Activated CD8-positive, alpha-beta memory T cell treated with anti-CD3 and anti-CD28 coated beads for 24 hours (primary cell): ENCODE data around the gene CIBAR2.
"Not testable (repeated sequence)": the region's sequence is repeated elsewhere in the genome, so short reads cannot be mapped to it uniquely, and the experiment has no call there.

Source experiments
- DNase-seq: peaks from one replicate; pipeline ENCODE4 v3.0.0-alpha.2; 2020

CIBAR2 gene

DNA sequence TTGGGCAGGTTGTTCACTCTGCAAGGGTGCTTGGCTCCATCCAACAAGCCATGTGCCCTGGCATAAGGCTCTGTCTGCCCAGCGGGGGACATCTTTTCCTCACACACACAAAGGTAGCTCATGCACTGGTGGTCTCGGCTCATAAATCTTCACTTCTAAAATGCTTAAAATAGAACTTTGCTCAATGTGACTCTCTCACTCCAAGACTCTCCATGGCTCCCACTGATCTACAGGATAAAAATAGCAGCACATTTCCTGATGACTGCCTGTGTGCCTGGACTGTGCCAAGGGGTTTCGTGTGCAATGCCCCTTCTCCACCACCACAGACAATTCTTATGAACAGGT lies 15.1 kb upstream of the CIBAR2 start:
- DNase-seq = no peak

DNA sequence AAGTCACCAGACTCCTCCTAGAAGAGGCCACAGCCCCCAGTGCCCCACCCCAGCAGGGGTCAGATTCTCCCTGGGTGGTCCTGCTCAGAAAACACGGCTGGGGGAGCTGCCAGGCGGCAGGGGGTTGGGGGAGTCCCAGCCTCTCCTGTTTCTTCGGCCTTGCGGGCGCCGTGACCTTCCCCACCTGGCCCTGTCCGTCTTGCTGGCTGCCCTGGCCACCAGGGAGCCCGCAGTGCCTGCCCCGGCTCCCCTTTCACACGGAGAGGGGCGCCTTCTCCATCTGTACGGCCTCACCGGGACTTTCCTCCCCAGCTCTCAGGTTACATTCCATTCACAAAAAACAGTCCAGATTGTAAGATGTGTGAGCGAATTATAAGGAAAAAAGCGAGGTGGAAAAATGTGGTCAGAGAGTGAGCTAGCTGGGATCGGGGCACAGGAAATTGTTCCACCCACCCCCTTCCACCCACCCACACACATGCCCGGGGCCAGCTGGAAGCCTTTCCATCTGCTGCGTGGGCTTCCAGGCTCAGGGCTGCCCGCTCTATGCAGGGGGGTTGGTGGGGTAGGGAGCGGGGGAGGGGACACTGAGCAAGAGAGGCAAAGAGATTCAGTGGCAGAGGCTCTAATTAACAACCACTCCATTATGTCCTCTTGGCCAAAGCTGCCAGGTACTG lies 14.6 kb upstream of the CIBAR2 start:
- DNase-seq = peak; percentile 66

DNA sequence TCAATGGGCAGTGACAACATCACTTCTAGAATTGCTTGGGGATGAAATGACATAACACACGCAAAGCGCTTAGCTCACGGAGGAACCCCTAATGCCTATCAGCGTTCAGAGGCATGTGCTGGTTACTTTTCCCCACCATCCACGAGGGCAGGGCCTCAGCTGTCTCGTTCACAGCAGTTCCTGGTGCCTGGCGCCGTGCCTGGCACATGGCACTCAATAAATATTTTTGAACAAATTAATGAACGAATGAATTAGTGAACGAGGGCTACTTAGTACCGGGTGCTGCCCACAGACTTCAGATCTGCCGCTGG lies 14.1 kb upstream of the CIBAR2 start:
- no peak for DNase-seq

DNA sequence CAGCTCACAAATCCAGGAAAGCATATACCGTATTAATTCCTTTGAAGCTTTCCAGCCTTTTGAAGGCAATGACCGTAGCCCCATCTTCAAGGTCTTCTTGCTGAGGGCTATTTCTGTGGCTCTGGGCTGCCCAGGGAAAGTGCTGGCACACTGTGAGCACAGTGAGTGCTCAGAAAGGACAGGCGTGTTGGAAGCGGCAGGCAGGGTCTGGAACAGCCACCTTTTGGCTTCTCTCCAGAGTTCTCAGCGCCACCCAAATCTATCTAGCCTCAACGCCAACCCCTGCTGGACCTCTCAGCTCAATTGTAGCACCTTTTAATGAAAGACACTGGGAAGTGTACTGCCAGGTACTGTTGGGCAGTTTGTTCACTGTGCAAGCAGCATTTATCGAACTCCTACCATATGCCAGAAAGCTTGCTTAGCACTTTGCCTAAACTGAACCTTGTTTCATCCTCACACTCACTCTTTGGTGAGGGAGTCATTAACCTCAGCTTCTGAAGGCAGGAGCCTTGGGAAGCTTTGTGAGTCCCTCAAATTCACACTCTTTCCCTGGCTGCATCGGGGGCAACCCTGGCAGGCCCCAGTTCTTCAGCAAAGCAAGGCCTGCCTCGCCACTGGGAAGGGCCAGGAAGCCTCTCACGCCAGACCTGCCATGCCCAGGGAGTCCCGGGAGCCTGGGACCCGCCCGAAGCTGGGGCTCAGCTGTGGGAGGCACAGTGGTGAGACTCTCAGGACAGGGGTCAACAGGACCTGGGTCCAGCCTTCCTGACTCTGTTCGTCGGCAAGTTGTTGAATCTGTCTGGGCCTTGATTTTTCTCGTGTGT lies 13.5 kb upstream of the CIBAR2 start:
- no peak for DNase-seq

DNA sequence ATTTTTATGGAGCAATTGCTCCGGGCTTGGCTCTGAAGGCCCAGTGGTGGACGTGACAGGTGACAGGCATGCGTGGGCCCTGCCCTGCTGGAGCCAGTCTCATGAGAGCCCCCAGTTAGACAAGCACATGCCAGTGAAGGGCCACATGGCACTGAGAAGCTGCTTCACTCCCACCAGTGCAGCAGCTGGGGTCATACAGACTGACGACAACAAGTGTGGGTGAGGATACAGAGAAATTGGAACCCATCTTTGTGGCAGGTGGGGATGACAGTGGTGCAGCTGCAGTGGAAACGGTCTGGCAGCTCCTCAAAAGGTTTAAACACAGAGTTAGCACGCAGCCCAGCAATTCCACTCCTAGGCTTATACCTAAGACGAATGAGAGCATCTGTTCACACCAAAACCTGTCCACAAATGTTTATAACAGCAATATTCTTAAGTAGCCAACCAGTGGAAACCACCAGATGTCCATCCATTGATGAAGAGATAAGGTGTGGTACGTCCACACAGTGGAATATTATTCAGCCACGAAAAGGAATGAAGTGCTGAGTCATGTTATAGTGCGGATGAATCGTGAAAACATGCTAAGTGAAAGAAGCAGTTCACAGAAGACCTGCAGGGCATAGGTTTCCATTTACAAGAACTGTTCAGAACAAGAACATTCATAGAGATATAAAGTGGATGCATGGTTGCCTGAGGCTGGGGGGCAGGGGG lies 12.5 kb upstream of the CIBAR2 start:
- DNase-seq = no peak

DNA sequence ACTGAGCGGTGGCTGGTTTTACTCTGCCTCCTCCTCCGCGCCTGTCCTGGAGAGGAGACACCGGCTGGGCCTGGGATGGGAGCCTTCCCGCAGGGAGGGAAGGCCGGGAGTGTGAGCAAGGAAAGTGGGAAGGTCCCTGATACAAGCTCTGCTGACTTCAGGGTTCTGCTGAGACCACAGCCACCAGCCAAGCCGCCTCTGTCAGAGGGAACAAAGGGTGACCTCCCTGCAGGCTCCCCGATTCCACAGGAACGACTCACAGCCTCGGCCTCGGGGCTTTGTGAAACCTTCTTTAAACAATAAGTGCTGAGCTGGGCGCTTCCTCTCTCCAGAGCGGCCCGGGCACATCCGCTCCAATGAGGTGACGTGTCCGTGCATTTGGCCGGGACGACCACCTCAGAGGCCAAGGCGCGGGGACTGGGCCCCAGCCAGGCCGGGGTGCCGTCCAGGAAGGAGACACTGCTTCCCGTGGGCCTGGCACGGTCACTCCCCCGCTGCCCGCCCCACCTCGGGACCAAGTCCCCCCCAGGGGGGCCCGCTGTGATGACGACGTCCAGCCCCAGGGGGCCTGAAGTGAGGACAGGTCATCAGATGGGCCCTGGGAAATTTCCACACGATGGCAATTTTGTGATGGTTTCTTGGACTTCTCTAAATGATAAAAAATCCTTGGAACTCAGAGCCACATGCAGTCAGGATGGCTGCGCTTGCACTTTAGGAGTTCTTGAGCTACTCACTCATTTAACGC lies 11.8 kb upstream of the CIBAR2 start:
- DNase-seq = no peak

DNA sequence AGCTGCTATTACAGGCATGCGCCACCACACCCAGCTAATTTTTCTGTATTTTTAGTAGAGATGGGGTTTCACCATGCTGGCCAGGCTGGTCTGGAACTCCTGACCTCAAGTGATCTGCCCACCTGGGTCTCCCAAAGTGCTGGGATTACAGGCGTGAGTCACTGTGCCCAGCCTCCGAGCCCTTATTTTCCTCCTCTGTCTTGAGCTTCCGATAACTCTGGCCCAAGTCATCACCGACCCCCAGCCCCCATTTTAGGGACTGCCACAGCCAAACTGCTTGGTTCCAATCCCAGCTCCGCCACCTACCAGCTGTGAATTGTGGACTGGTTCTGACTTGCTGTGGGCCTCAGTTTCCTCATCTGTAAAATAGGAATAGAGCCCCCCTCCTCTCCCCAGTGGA lies 11.2 kb upstream of the CIBAR2 start:
- DNase-seq = not testable (repeated sequence)

DNA sequence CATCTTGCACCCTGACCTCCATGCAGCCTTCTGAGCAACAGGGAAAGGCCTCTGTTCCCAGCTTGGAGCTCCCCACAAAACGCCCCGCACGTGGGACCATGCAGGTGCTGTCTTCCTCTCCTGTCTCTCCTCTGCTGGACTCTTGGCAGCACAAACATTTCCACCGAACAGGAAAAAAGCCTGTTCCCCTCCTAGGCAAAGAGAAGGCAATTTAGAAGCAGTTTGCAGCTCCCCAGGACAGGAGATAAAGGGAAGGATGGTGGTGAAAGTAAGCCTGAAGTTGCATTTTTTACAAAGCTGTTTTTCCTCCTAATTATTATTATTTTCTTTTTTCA lies 7.7 kb upstream of the CIBAR2 start:
- no peak for DNase-seq

DNA sequence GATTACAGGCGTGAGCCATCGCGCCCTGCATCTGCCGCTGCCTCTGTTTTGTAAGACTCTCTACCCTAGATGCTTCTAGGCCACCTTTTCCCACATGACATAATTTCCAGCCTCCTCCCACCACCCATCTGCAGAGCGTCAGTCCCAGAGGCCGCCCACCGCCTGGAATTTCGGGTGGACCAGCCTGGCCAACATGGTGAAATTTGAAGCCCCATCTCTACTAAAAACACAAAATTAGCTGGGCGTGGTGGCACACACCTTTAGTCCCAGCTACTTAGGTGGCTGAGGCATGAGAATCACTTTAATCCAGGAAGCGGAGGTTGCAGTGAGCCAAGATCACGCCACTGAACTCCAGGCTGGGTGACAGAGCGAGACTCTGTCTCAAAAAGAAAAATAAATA lies 5.1 kb upstream of the CIBAR2 start:
- no peak for DNase-seq

DNA sequence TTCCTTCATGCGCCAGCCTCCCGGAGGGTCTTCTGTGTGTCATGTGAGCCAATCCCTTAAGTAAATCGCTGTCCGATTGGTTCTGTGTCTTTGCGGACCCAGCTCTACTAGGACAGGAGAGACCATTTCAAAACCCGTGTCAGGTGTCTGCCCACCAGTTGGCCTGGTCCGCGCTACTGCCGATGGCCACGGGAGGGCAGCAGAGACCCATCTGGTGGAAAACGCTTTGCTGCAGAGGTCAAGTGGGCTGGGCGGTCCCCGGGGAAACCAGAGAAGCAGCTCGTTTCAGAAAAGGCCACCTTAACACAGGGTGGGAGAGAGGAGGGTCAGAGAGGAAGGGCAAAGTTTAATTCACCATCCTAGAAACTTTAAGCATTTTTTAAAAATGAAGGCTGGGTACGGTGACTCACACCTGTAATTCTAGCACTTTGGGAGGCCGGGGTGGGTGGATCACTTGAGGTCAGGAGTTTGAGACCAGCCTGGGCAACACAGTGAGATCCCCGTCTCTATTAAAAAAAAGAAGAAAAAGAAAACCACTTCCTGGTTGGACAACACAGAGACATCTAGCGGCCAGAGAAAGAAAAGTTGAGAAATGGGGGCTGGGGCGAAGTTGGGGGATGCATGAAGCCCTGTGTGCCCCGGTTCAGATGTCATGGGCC lies 2.8 kb upstream of the CIBAR2 start:
- DNase-seq = peak; percentile 97

DNA sequence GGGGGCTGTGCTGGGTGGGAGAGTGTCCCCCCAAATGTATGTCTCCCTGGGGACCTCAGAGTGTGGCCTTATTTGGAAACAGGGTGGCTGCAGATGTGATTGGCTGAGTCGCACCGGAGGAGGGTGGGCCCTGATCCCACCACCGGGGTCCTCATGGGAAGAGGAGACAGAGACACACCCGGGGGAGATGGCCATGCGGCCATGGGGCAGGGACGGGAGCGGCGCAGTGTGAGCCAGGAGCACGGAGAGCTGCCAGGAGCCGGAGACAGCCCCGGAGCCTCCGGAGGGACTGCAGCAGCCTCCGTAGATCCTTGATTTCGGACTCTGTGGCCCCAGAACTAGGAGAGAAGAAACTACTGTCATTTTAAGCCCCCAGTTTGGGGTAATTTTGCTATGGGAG lies 1.6 kb upstream of the CIBAR2 start:
- DNase-seq = no peak

DNA sequence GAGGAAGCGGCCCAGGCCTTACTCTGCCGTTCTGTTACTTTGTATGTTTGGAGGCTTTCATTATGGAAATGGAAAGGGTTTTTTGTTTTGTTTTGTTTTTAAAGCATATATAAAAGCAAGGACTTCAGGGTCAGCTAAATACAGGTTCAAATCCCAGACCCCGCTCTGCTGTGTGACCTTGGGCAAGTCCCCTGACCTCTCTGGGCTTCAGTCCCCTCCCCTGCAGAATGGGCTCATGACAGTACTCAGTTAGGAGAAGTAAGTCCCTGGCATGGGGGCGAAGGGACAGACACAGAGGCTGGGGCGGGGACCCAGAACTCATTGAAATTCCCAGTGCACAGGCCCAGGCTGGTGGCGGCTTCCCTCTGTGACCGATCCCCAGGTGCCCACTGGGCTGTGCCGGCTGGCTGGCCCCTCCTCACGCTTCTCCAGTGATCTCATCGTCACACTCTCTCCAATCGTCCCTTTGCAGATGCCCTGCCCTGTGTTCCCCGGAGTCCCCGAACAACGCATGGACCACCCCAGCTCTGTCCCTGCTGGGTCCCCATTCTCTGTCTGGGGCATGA lies 979 bp upstream of the CIBAR2 start:
- DNase-seq = no peak

DNA sequence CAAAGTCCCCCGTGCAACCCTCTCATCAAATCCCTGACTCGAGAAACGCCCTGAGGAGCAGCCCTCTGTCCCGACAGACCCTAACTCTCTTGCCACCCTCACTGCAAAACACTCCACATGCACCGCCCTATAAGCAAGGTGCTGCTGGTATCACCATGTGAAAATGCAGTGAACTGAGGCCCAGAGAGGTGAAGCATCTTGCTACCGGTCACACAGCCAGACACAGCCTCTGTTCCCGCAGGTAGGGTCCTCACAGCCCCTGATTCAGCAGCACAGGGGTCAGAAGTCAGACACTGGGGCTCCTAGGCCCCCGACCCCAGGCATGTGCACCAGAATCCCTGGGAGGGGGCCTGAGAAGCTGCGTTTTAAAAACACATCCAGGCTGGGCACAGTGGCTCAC lies 1.1 kb downstream of the CIBAR2 start:
- DNase-seq = no peak

DNA sequence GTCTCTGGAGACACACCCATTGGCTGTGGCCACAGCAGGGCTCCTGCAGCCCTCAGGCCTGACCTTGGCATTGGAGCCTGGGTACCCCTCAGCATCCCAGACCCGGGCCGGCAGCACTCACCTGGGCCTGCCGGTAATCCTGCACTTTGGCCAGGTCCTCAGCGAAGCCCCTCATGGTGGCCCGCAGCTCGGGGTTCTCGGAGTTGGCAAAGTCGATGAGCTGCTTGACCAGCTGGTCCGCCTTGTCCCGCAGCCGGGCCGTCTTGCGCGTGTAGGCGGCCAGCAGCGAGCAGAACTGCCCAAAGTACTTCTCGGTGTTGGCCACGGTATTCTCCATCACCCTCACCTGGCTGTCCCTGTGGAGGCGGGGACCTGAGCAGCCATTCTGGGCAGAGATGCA lies 2.2 kb downstream of the CIBAR2 start:
- DNase-seq = no peak

DNA sequence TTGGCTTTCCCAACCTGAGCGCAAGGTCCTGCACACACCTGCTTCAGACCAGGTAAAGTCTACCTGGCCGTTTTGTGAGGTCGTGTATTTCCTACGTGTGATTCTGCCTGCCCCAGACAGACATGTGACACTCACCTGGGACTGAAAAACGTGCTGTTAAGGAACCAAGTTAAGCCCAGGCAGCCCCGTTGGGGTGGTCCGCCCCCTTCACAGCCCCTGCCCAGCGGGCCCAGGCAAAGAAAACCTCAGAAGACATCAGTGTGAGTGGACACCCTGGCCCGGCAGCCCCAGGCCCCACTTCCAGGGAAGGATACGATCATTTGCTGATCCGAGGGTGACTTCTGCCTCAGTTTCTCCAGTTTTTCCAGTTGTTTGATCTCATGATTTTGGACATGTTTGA lies 4.7 kb downstream of the CIBAR2 start:
- no peak for DNase-seq

DNA sequence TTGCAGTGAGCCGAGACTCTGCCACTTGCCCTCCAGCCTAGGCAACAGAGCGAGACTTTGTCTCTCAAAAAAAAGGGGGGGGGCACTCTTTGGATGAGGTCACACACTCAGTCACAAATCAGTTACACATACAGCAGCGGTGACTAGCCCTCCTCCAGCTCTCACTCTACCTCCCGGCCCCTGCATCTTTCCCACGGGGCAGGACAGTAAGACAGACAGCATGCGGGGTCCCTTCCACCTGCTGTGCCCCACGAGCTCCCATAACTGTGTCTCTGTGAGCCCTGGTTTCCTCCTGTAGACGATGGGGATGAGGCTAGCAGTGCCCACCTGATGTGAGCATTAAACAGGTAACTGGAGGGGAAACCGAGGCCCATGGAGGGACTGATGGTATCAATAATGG lies 5.2 kb downstream of the CIBAR2 start:
- no peak for DNase-seq

DNA sequence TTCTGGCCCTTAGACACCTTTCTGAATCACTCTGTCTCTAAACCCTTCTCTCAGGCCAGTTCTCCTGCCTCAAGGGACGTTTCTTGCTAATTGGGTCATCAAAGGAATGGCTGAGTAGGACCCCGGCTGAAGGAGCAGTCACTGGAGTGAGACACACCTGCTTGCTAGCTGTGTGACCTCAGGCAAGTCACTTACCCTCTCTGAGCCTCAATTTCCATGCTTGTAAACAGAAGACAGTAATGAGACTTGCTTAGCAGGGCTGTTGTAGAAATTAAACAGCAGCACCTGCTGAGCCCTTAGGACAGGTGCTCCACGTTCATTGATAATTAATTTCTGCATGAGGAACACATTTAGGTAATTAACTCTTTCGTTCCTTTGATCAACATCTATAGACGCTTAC lies 6.8 kb downstream of the CIBAR2 start:
- DNase-seq = no peak

DNA sequence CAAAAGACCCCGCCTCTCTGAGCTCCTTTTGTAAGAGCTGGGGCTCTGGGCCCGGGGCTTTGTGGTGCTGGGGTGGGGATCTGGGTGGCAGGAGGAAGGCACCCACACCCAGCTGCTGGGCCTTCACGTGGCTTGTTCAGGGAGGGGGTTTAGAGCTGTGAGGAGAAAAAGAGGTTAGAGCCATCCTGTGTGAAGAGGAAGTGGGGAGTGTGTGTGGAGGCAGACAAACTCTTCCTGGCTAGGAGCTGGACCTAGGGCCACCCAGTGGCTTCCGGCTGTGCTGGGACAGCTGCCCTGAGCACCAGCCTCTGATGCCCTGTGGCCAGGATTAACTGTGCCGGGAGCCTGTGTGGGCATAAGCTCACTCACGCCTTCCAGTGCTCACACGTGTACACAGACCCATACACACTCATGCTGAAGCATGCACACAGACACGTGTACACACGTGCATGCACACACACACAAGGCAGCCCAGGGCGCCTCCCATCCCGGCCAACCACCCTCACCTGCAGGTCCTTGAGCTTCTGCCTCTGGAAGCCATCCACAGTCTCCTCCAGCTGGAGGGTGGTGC lies 7.4 kb downstream of the CIBAR2 start:
- DNase-seq = peak; percentile 77

DNA sequence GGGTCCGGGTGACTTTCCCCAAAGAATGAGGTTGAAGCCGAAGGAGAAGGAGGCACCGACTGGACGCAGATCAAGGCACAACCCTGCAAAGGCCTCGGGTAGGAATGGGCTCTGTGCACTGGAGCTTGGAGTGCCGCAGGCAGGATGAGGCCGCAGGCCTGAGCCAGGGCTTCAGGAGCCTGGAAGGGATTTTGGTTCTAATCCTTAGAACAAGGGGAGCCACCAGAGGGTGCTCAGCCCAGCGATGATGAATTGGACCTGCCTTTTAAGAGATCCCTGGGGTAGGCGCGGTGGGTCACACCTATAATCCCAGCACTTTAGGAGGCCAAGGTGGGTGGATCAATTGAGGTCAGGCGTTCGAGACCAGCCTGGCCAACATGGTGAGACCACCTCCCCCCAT lies 8.1 kb downstream of the CIBAR2 start:
- peak; percentile 62 for DNase-seq

DNA sequence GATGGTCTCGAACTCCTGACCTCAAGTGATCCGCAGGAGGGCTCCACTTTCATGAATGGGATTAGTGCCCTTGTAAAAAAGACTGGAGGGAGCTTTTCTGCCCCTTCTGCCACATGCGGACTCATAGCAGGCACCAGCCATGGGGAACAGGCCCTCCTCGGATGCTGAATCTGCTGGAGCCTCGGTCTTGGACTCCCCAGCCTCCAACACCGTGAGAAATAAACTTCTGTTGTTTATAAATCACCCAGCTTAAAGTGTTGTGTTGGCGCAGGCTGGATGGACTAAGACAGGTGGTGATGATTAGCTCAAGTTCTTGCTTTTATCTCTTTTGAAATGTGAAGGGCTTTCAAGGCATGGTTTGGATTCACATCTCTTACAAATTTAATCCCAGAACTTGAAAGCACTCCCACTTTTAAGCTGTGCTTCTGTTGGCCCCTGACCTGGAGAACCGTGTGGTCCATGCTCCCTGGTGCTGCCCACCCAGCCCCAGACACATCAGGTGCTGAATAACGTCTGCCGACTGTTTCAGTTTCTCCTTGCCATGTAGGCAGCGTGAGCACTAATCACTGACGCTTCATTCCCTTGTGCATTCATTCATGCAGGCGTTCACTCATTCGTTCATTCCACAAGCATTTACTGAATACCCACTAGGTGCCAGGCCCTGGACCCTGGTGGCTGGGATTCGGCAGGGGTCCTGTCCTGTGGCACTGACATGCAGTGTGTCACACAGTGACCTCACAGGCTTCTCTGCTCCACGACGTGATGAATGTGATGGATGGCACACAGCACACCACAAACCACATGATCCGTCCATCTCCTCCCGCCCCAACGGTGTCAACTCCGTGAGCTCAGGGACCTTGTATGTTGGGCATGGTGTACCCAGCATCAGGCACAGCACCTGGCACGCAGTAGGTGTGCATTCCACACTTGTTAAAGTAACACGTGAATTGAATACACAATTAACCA lies 8.9 kb downstream of the CIBAR2 start:
- no peak for DNase-seq

DNA sequence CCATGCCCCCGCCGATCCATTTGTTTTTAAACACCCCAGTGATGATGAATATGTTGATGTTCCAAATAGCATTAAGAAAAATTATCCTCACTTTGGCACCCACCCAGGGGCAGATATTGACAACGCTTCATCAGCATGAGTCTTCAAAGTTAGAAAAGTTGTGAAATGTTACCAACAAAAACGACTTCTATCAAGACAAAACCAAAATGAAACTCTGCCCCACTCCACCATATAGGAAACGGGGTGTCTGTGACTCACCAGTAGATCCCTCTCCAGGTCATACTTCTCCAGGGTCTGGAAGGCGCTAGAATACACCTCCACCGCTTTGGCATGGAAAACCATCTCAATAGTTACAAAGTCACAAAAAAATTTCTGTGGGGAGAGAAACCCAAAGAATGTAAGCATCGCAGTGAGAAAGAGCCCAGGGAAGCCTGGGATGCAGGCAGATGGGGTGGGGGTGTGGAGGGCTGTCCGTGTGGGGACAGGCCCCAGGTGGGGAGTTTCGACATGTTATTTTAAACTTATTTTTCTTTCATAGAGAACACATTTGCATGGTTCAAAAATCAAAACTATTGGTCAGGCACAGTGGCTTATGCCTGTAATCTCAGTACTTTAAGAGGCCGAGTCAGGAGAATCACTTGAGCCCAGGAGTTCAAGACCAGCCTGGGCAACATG lies 10.2 kb downstream of the CIBAR2 start:
- DNase-seq = no peak
